IMR-90 (cell line): Measurements from ENCODE around the gene FARS2. TPM values are rescaled to one million over a fixed set of nuclear protein-coding genes. Genes with fewer than 3 reads are reported as not detected.

Experiments
- ATAC-seq: fragments of 200-7000 bp; cut with Tn5 transposase; 2 replicates; pipeline ENCODE4 v1.9.1; 2020; ENCODE audit warnings: low read depth, mild to moderate bottlenecking, moderate library complexity
- BruUV-seq: library from RNA; stranded (reverse); fragments of 400-500 nt; replicated peaks from 2 replicates; lab custom pipeline; 2021; lab: Mats Ljungman, UMichigan
- CTCF ChIA-PET: fragments of 300-600 bp; formaldehyde crosslinking; extraction: SDS; loops from one replicate; lab custom pipeline; 2021; ENCODE audit warnings: antibody characterized with exemption; lab: Yijun Ruan, JAX
- POLR2A ChIA-PET: fragments of 300-600 bp; sonication (Branson Sonifier 250); formaldehyde crosslinking; loops from one replicate; lab custom pipeline; 2022; ENCODE audit warnings: antibody characterized with exemption; ENCODE audit not compliant: unreplicated experiment; lab: Charles Lee
- DNase-seq: peaks from one replicate; pipeline ENCODE4 v3.0.0; 2013
- H2AFZ ChIP-seq: replicated peaks from 2 replicates; pipeline ENCODE3; 2013; ENCODE audit warnings: low read length, mild to moderate bottlenecking; ENCODE audit not compliant: poor library complexity
- H2AK5ac ChIP-seq: 2 replicates; pipeline ENCODE4 v1.6.1; 2013; ENCODE audit warnings: low read depth, low read length, inconsistent platforms
- H2AK9ac ChIP-seq: replicated peaks from 2 replicates; pipeline ENCODE3; 2013; ENCODE audit warnings: mild to moderate bottlenecking, low read depth, low read length, moderate library complexity; ENCODE audit not compliant: poor library complexity
- H2BK120ac ChIP-seq: 2 replicates; pipeline ENCODE4 v1.6.1; 2013; ENCODE audit warnings: low read depth, low read length, inconsistent platforms
- H2BK15ac ChIP-seq: 3 replicates; pipeline ENCODE4 v1.6.1; 2013; ENCODE audit warnings: low read depth, low read length, inconsistent platforms
- H2BK20ac ChIP-seq: 2 replicates; pipeline ENCODE4 v1.6.1; 2013; ENCODE audit warnings: low read depth, mild to moderate bottlenecking, inconsistent platforms, low read length, moderate library complexity
- H2BK5ac ChIP-seq: 2 replicates; pipeline ENCODE4 v1.6.1; 2013; ENCODE audit warnings: mild to moderate bottlenecking, low read depth, low read length, inconsistent platforms; ENCODE audit not compliant: poor library complexity, severe bottlenecking
- H3K14ac ChIP-seq: replicated peaks from 2 replicates; pipeline ENCODE4 v1.6.1; 2013; ENCODE audit warnings: low read depth, low read length, inconsistent platforms
- H3K18ac ChIP-seq: 2 replicates; pipeline ENCODE4 v1.6.1; 2013; ENCODE audit warnings: low read depth, low read length, control low read depth
- H3K23ac ChIP-seq: 2 replicates; pipeline ENCODE4 v1.6.1; 2013; ENCODE audit warnings: low read depth, low read length, inconsistent platforms
- H3K27ac ChIP-seq: 2 replicates; pipeline ENCODE4 v1.5.1; 2013; ENCODE audit warnings: mild to moderate bottlenecking, control low read depth, low read length; ENCODE audit not compliant: insufficient read depth
- H3K27me3 ChIP-seq: 2 replicates; pipeline ENCODE4 v1.6.1; 2013; ENCODE audit warnings: low read length; ENCODE audit not compliant: control insufficient read depth, insufficient read depth
- H3K36me3 ChIP-seq: 2 replicates; pipeline ENCODE4 v1.6.1; 2013; ENCODE audit warnings: low read length, mixed read lengths; ENCODE audit not compliant: control insufficient read depth, insufficient read depth
- H3K4ac ChIP-seq: 2 replicates; pipeline ENCODE4 v1.6.1; 2013; ENCODE audit warnings: low read depth, low read length, inconsistent platforms
- H3K4me1 ChIP-seq: 2 replicates; pipeline ENCODE4 v1.6.1; 2013; ENCODE audit warnings: low read length, mixed read lengths; ENCODE audit not compliant: control insufficient read depth, insufficient read depth
- H3K4me2 ChIP-seq: 2 replicates; pipeline ENCODE4 v1.6.1; 2013; ENCODE audit warnings: low read depth, mild to moderate bottlenecking, control low read depth, low read length, moderate library complexity
- H3K4me3 ChIP-seq: 2 replicates; pipeline ENCODE4 v1.5.1; 2013; ENCODE audit warnings: low read depth, mild to moderate bottlenecking, control low read depth, low read length, moderate library complexity; ENCODE audit not compliant: insufficient read depth
- H3K56ac ChIP-seq: 2 replicates; pipeline ENCODE4 v1.6.1; 2013; ENCODE audit warnings: low read length, inconsistent platforms; ENCODE audit not compliant: insufficient read depth; ENCODE audit errors: extremely low read depth
- H3K79me1 ChIP-seq, 2 experiments: 2 replicates each; pipeline ENCODE4 v1.6.1; 2013; ENCODE audit warnings: low read length in 2 of 2, inconsistent platforms in 1 of 2, low read depth in 1 of 2
- H3K9ac ChIP-seq: 2 replicates; pipeline ENCODE4 v1.6.1; 2013; ENCODE audit warnings: low read depth, low read length, control low read depth
- H3K9me1 ChIP-seq: 2 replicates; pipeline ENCODE4 v1.6.1; 2013; ENCODE audit warnings: low read length, inconsistent platforms; ENCODE audit not compliant: insufficient read depth
- H3K9me3 ChIP-seq: 2 replicates; pipeline ENCODE4 v1.6.1; 2013; ENCODE audit warnings: low read length; ENCODE audit not compliant: control insufficient read depth, insufficient read depth
- H4K20me1 ChIP-seq: 2 replicates; pipeline ENCODE4 v1.6.1; 2013; ENCODE audit warnings: low read length, inconsistent platforms; ENCODE audit not compliant: insufficient read depth
- H4K5ac ChIP-seq: 2 replicates; pipeline ENCODE4 v1.6.1; 2013; ENCODE audit warnings: mild to moderate bottlenecking, low read depth, low read length, control low read depth
- H4K8ac ChIP-seq, 2 experiments: 2 replicates each; pipeline ENCODE4 v1.6.1; 2013; ENCODE audit warnings: low read depth in 2 of 2, low read length in 2 of 2, control low read depth in 1 of 2, inconsistent platforms in 1 of 2
- H4K91ac ChIP-seq: 2 replicates; pipeline ENCODE4 v1.6.1; 2013; ENCODE audit warnings: low read depth, low read length, inconsistent platforms; ENCODE audit not compliant: insufficient read depth
- MAFK ChIP-seq: IDR thresholded peaks from 2 replicates; pipeline ENCODE4 v1.6.1; 2012; ENCODE audit warnings: low read depth, low read length, improper control_type of control experiment
- MXI1 ChIP-seq: IDR thresholded peaks from 2 replicates; pipeline ENCODE4 v1.6.1; 2012; ENCODE audit warnings: low read depth, mild to moderate bottlenecking, low read length, moderate library complexity, borderline replicate concordance
- NFE2L2 ChIP-seq: fragments of 150-350 bp; IDR thresholded peaks from 2 replicates; pipeline ENCODE4 v1.6.1; 2016; ENCODE audit warnings: low read depth, mild to moderate bottlenecking, low read length
- WGBS, 2 experiments: methylation state at CpG; one replicate each; pipeline versions ENCODE4 v1.1.5 to v1.1.7; 2013; ENCODE audit warnings: missing lambda C conversion rate in 2 of 2; ENCODE audit not compliant: insufficient read length in 1 of 2; ENCODE audit errors: extremely low coverage in 2 of 2; 5-methylcytosine and 5-hydroxymethylcytosine counted together
- dilution Hi-C: fragments of 300-500 bp; cut with HindIII; formaldehyde crosslinking; loops from one replicate; pipeline ENCODE4 v1.14.3; 2018; ENCODE audit warnings: low sequenced_read_pairs; ENCODE audit not compliant: unreplicated experiment
- in situ Hi-C: fragments of 300-500 bp; cut with MboI; formaldehyde crosslinking; loops from 3 replicates; pipeline ENCODE4 v1.14.3; 2019; ENCODE audit warnings: low sequenced_read_pairs, inconsistent platforms, mixed read lengths
- intact Hi-C: fragments of 100-400 bp; cut with micrococcal nuclease; formaldehyde crosslinking; loops from 2 replicates; pipeline ENCODE4 v1.10.0; 2022
- polyA plus RNA-seq, 3 experiments: library from polyadenylated mRNA; depleted of rRNA; stranded (reverse); fragments of >200 nt; gene quantifications; 2 replicates each; pipeline ENCODE4 v1.2.3, GENCODE V29; 2012; ENCODE audit warnings: low replicate concordance in 1 of 3
- total RNA-seq: library from RNA; depleted of rRNA; stranded (reverse); fragments of >200 nt; gene quantifications from 2 replicates; pipeline ENCODE4 v1.2.3, GENCODE V29; 2012
- TF ChIP-seq, protein P1 (sequence below): conservative IDR thresholded peaks from 2 replicates; pipeline ENCODE4 v1.5.1; 2012; ENCODE audit warnings: mild to moderate bottlenecking, low read depth, low read length, improper control_type of control experiment
- TF ChIP-seq, protein P2 (sequence below): fragments of 150-350 bp; IDR thresholded peaks from 2 replicates; pipeline ENCODE4 v1.6.1; 2017; ENCODE audit warnings: mild to moderate bottlenecking, antibody characterized with exemption, low read length, low read depth

The FARS2 gene
- total and polyA plus RNA-seq, 2 of the 4 experiments (the other 2 are of a cell fraction) = 12.1 to 28.9 TPM

DNA sequence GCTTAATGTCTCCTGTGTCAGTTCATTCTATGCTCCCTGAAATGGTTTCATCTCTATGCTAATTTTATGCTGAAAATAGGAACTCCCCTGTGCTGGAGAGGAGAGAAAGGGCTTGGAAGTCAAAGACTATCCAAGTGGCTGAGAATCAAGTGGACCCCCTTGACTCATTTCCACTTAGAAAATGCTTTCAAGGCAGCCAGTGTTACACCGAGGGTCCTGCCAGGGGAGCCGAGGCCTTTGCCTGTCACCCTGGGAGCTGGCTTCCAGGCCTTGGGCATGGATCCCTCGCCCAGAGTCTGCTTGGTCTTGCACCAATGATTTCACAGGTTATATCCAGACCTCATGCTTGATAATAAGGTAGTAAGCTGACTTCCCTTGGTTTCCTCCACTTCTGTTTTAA, 402.8 kb downstream of the FARS2 start:
- CTCF ChIA-PET = no interaction called here
- H2AK9ac ChIP-seq = no peak overlapping the region
- ATAC-seq (no peak), DNase-seq (no peak)
- H3K79me1 ChIP-seq = no peaks in the 10 kb centered on the region; a peak in 1 of 4 replicates
- H4K5ac ChIP-seq = no peak overlapping the region
- dilution Hi-C loops (no loop called here), in situ Hi-C loops (no loop called here), intact Hi-C loops (no loop called here)
- TF ChIP-seq MXI1 (no peak), NFE2L2 (no peak), MAFK (no peak)
- TF ChIP-seq, protein P1, sequence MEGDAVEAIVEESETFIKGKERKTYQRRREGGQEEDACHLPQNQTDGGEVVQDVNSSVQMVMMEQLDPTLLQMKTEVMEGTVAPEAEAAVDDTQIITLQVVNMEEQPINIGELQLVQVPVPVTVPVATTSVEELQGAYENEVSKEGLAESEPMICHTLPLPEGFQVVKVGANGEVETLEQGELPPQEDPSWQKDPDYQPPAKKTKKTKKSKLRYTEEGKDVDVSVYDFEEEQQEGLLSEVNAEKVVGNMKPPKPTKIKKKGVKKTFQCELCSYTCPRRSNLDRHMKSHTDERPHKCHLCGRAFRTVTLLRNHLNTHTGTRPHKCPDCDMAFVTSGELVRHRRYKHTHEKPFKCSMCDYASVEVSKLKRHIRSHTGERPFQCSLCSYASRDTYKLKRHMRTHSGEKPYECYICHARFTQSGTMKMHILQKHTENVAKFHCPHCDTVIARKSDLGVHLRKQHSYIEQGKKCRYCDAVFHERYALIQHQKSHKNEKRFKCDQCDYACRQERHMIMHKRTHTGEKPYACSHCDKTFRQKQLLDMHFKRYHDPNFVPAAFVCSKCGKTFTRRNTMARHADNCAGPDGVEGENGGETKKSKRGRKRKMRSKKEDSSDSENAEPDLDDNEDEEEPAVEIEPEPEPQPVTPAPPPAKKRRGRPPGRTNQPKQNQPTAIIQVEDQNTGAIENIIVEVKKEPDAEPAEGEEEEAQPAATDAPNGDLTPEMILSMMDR = no peak
- TF ChIP-seq, protein P2, sequence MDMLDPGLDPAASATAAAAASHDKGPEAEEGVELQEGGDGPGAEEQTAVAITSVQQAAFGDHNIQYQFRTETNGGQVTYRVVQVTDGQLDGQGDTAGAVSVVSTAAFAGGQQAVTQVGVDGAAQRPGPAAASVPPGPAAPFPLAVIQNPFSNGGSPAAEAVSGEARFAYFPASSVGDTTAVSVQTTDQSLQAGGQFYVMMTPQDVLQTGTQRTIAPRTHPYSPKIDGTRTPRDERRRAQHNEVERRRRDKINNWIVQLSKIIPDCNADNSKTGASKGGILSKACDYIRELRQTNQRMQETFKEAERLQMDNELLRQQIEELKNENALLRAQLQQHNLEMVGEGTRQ = no peak
- no peaks in the 10 kb centered on the region for H3K27me3 ChIP-seq
- H3K4me1 ChIP-seq = peaks cover 2% of the 10 kb centered on the region; the same call in 1 of the 2 replicates
- no peaks in the 10 kb centered on the region for H3K36me3 ChIP-seq
- H2BK120ac ChIP-seq = no peak overlapping the region
- no peak overlapping the region for H3K4me2 ChIP-seq
- no peak overlapping the region for H3K14ac ChIP-seq
- no peak overlapping the region for H3K27ac ChIP-seq
- no peaks in the 10 kb centered on the region for H3K9me3 ChIP-seq
- no peak overlapping the region for H2BK20ac ChIP-seq
- H3K18ac ChIP-seq = no peak overlapping the region
- no peak overlapping the region for H2AFZ ChIP-seq
- H4K20me1 ChIP-seq = no peaks in the 10 kb centered on the region
- H3K23ac ChIP-seq = no peak overlapping the region
- no peak overlapping the region for H3K9ac ChIP-seq
- no TSS peak for BruUV-seq
- POLR2A ChIA-PET = no interaction called here
- peaks cover 4% of the 10 kb centered on the region; the same call in 1 of the 2 replicates for H3K9me1 ChIP-seq
- no peak overlapping the region for H2BK15ac ChIP-seq
- no peak overlapping the region for H3K4me3 ChIP-seq
- WGBS, 2 experiments = no CpG with 5 or more reads among the region's 3 CpGs
- no peak overlapping the region for H2AK5ac ChIP-seq
- H3K4ac ChIP-seq = no peak overlapping the region
- no peak overlapping the region for H4K8ac ChIP-seq
- H4K91ac ChIP-seq = no peak overlapping the region
- no peak overlapping the region for H2BK5ac ChIP-seq
- no peak overlapping the region for H3K56ac ChIP-seq
